T-helper 1 cell treated with Interleukin-12 subunit alpha and Interleukin-12 subunit beta and Interleukin-4 antibody, amounts not matched to agents 30 ng/mL and 1 ng/mL, for 36 hours (primary cell): ENCODE data around the gene ALK. TPM values are rescaled to one million over a fixed set of nuclear protein-coding genes. Genes with fewer than 3 reads are reported as not detected.
"Not testable (repeated sequence)": the region's sequence is repeated elsewhere in the genome, so short reads cannot be mapped to it uniquely, and the experiment has no call there.

Source experiments
- intact Hi-C: fragments of 100-400 bp; cut with micrococcal nuclease; formaldehyde crosslinking; loops from one replicate; pipeline ENCODE4 v1.15.1; 2024
- total RNA-seq: library from RNA; stranded (reverse); gene quantifications from 2 replicates; pipeline ENCODE4 v1.2.3, GENCODE V29; 2022

The ALK gene
- total RNA-seq, 1 donor from 2014 or later: not detected

GRCh38 chr2:29844713-29845326 lies 76.6 kb downstream of the ALK start:
- intact Hi-C loops: no loop called here

GRCh38 chr2:29841386-29842004 lies 79.9 kb downstream of the ALK start:
- intact Hi-C loops: loop anchor here (1.0 to 2.0 kb wide), 3 partner anchors 231 to 883 kb away; no protein-coding TSS in a partner anchor

GRCh38 chr2:29839306-29839705 lies 82.1 kb downstream of the ALK start:
- intact Hi-C loops: no loop called here

- intact Hi-C loops: no loop called here
These were observed 83.5 kb downstream of the ALK start for GRCh38 chr2:29837925-29838324.

GRCh38 chr2:29834624-29835023 lies 86.8 kb downstream of the ALK start:
- intact Hi-C loops: no loop called here

GRCh38 chr2:29834036-29834540 lies 87.3 kb downstream of the ALK start:
- intact Hi-C loops: no loop called here

- intact Hi-C loops: no loop called here
These were observed 89.8 kb downstream of the ALK start for GRCh38 chr2:29831560-29831959.

- intact Hi-C loops: no loop called here
These were observed 91.5 kb downstream of the ALK start for GRCh38 chr2:29829841-29830240.

- intact Hi-C loops: not testable (repeated sequence)
These were observed 97.2 kb downstream of the ALK start for GRCh38 chr2:29824145-29824544.

GRCh38 chr2:29821591-29821990 lies 99.8 kb downstream of the ALK start:
- intact Hi-C loops: no loop called here

- intact Hi-C loops: no loop called here
These were observed 101.8 kb downstream of the ALK start for GRCh38 chr2:29819570-29819969.

- intact Hi-C loops: no loop called here
These were observed 103.3 kb downstream of the ALK start for GRCh38 chr2:29817801-29818680.

GRCh38 chr2:29817299-29817698 lies 104.1 kb downstream of the ALK start:
- intact Hi-C loops: no loop called here

- intact Hi-C loops: no loop called here
These were observed 104.7 kb downstream of the ALK start for GRCh38 chr2:29816651-29817050.

- intact Hi-C loops: no loop called here
These were observed 110.0 kb downstream of the ALK start for GRCh38 chr2:29811378-29811777.

- intact Hi-C loops: no loop called here
These were observed 110.4 kb downstream of the ALK start for GRCh38 chr2:29810956-29811355.

GRCh38 chr2:29808321-29808720 lies 113.1 kb downstream of the ALK start:
- intact Hi-C loops: no loop called here

GRCh38 chr2:29807082-29807481 lies 114.3 kb downstream of the ALK start:
- intact Hi-C loops: no loop called here

GRCh38 chr2:29806461-29806860 lies 114.9 kb downstream of the ALK start:
- intact Hi-C loops: no loop called here

GRCh38 chr2:29804671-29805070 lies 116.7 kb downstream of the ALK start:
- intact Hi-C loops: no loop called here

- intact Hi-C loops: no loop called here
These were observed 117.8 kb downstream of the ALK start for GRCh38 chr2:29803537-29803936.

- intact Hi-C loops: no loop called here
These were observed 118.4 kb downstream of the ALK start for GRCh38 chr2:29802986-29803385.
